H7 (cell line): ENCODE data around the gene RANBP17. TPM values are rescaled to one million over a fixed set of nuclear protein-coding genes. Genes with fewer than 3 reads are reported as not detected.

Experiments
- DNase-seq: peaks from one replicate; pipeline ENCODE4 v3.0.0; 2012
- H3K27me3 ChIP-seq: 2 replicates; pipeline ENCODE4 v1.6.0; 2011; ENCODE audit warnings: mild to moderate bottlenecking, low read length; ENCODE audit not compliant: control insufficient read depth, insufficient read depth
- H3K36me3 ChIP-seq: replicated peaks from 2 replicates; pipeline ENCODE4 v1.5.1; 2011; ENCODE audit warnings: low read length; ENCODE audit not compliant: control insufficient read depth, insufficient read depth
- H3K4me3 ChIP-seq: 2 replicates; pipeline ENCODE4 v1.5.1; 2011; ENCODE audit warnings: low read depth, mild to moderate bottlenecking, control low read depth, low read length, moderate library complexity; ENCODE audit not compliant: insufficient read depth
- total RNA-seq: library from RNA; depleted of rRNA; stranded (reverse); fragments of >200 nt; shearing (Covaris generic); gene quantifications from 2 replicates; pipeline ENCODE4 v1.2.3, GENCODE V29; 2014; rRNA removed

The RANBP17 gene
- total RNA-seq, 1 experiment from 2014 or later = 6.4 TPM

DNA sequence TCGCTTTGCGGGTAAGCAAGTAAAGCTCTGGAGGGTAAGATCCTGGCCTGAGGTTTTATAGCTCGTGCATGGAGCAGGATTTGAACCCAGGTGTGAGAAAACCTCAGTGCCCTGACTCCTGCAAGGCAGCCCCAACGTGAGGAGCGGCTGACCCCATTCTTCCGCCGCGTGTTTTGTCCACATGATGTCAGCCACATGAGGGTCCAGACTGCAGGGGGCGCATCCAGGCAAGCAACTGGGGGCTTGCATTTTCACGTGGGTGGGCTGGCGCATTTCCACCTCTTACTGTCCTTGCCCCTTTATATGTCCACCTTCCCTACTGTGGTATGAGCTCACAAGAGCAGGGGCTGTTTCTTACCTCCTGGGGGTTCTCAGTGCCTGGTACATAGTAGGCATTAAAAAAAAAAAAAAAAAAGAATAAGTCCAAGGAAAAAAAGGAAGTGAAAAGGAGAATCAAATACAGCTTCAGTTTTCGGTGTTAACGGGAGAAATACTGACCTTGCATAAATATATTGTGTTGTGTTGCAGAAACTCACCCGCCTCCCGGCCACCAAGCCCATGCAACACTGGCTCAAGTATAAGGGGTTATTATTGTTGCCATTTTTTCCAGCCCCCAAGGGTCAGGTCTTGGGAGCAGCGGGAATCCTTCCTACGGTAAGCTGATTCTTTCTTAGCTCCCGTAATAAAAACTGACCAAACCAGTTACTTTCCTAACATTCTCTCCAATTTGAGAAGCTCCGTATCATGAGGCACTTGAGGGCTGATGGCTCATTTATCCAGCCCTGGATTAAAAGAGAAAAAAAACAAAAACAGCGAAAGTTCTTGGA is 462.2 kb downstream of the RANBP17 start:
- DNase-seq = no peak
- Histone ChIP-seq H3K27me3 (peaks cover 42% of the 10 kb centered on the region), H3K36me3 (no peaks in the 10 kb centered on the region)

GRCh38 chr5:171330021-171330420 is 468.2 kb downstream of the RANBP17 start:
- DNase-seq = no peak
- no peak overlapping the region for H3K4me3 ChIP-seq

More for the DNA sequence above, 462.2 kb downstream of the RANBP17 start:
- no peak overlapping the region for H3K4me3 ChIP-seq

DNA sequence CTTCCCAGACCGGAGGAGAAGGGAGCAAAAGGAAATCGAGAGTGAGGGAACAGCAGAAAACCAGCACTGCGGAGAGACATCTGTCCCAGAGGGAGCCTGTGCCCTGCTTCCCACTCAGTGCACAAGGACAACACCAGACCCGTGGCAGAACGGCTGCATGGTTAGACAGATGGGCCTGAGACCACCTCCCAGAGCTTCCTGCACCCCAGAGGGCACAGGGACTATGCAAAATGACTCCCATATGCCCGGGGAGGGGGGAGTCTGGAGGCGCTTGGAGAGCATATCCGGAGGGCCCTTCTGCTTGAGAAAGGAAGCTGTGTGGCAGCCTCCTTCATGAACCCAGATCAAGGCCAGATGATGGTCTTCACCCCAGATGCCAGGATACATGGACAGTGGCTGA is 473.8 kb downstream of the RANBP17 start:
- H3K27me3 ChIP-seq = peaks cover 7% of the 10 kb centered on the region
- no peak for DNase-seq
- H3K4me3 ChIP-seq = no peak overlapping the region
- H3K36me3 ChIP-seq = no peaks in the 10 kb centered on the region

More at GRCh38 chr5:171330021-171330420, 468.2 kb downstream of the RANBP17 start:
- Histone ChIP-seq H3K36me3 (no peaks in the 10 kb centered on the region), H3K27me3 (peaks cover 6% of the 10 kb centered on the region)

- DNase-seq = peak; percentile 64
- H3K4me3 ChIP-seq = no peak overlapping the region
- H3K36me3 ChIP-seq = no peaks in the 10 kb centered on the region
- peaks cover 7% of the 10 kb centered on the region for H3K27me3 ChIP-seq
Observed at GRCh38 chr5:171336521-171337209, 474.8 kb downstream of the RANBP17 start.

- peaks cover 7% of the 10 kb centered on the region for H3K27me3 ChIP-seq
Observed at GRCh38 chr5:171337210-171337569, 475.4 kb downstream of the RANBP17 start.

GRCh38 chr5:171340042-171340441 is 478.2 kb downstream of the RANBP17 start:
- Histone ChIP-seq H3K27me3 (peaks cover 7% of the 10 kb centered on the region), H3K36me3 (no peaks in the 10 kb centered on the region), H3K4me3 (no peak overlapping the region)
- DNase-seq = no peak

More at GRCh38 chr5:171337210-171337569, 475.4 kb downstream of the RANBP17 start:
- no peak overlapping the region for H3K4me3 ChIP-seq
- no peaks in the 10 kb centered on the region for H3K36me3 ChIP-seq
- DNase-seq = no peak

DNA sequence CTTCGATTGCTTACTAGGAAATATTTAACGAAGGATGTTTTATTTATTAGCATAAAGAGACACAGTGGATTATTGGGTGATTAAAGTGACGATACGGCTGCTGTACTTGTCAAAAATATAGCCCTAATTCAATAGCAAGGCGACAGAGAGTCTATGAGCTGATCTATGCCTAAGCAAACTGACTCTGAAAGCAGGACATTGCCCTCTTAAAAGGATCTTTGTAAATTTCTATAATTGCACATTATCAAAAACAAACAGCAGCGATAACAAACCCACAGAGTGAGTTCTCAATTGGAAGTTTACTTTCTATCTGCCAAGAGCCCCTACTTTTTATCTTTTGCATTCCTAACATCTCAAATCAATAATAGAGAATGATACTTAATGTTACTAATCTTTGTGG is 478.7 kb downstream of the RANBP17 start:
- Histone ChIP-seq H3K27me3 (peaks cover 7% of the 10 kb centered on the region), H3K4me3 (no peak overlapping the region), H3K36me3 (no peaks in the 10 kb centered on the region)
- no peak for DNase-seq

DNA sequence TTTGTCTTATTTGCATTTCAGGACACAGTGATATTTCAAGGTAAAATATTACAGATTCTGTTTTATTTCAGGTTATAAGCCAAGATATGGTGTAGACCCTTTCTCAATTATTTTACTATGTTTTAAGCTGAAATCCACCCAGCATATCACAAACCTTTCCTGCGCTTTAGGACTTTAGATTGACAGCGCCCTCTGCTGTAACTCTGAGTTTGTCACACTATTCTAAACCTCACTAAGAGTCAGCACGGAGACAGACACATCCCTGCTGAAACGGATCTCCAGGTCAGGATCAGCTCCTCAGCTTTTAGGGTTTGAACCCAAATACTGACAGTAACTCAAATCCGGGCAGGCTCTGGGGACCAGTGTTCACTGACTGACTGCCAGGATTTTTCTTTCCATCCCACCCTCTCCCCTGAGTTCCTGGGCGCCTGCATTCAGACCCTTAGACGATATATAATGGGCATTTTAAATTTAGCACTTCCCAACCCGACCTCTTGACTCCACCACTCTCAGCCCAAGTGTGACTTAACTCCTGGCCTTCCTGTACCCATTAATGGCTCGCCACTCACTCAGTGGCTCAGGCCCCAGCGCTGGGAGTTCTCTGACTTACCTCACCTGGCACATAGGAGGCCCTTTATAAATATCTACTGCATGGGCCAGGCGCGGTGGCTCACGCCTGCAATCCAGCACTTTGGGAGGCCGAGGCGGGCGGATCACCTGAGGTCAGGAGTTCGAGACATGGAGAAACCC is 480.7 kb downstream of the RANBP17 start:
- no peaks in the 10 kb centered on the region for H3K27me3 ChIP-seq
- no peak overlapping the region for H3K4me3 ChIP-seq
- H3K36me3 ChIP-seq = no peaks in the 10 kb centered on the region
- peak; percentile 81 for DNase-seq

- no peak overlapping the region for H3K4me3 ChIP-seq
- no peak for DNase-seq
- H3K36me3 ChIP-seq = no peaks in the 10 kb centered on the region
- no peaks in the 10 kb centered on the region for H3K27me3 ChIP-seq
Observed at GRCh38 chr5:171344936-171345608, 483.3 kb downstream of the RANBP17 start.

Other genes with a start within 250 kb of the RANBP17 start
- gene GABRP, start 78.3 kb upstream of the RANBP17 start, total RNA-seq = 2.1 and 2.2 TPM in 2 replicates